HepG2 (cell line): ENCODE data around the gene LEMD2. TPM values are rescaled to one million over a fixed set of nuclear protein-coding genes. Genes with fewer than 3 reads are reported as not detected.

Experiments
- ATAC-seq: fragments of 200-7000 bp; cut with Tn5 transposase; 3 replicates; pipeline ENCODE4 v1.9.1; 2020; ENCODE audit warnings: mild to moderate bottlenecking, moderate library complexity
- BruUV-seq: library from RNA; stranded (reverse); fragments of 400-500 nt; replicated peaks from 2 replicates; lab custom pipeline; 2021; lab: Mats Ljungman, UMichigan
- CTCF ChIA-PET: fragments of 300-600 bp; formaldehyde crosslinking; extraction: SDS; loops from one replicate; lab custom pipeline; 2021; ENCODE audit warnings: low total read pairs, inconsistent platforms, low intra/inter-chr PET ratio; lab: Yijun Ruan, JAX
- POLR2A ChIA-PET: fragments of 350-600 bp; sonication (Branson Sonifier 250); formaldehyde crosslinking; loops from one replicate; lab custom pipeline; 2020; ENCODE audit warnings: antibody characterized with exemption, inconsistent platforms; lab: Yijun Ruan, JAX
- DNase-seq: peaks from one replicate; pipeline ENCODE4 v3.0.0-alpha.2; 2015; ENCODE audit warnings: low spot score
- FAIRE-seq: peaks from 3 replicates; lab custom pipeline; 2011; peaks lifted over from hg19 to GRCh38; lab: Jason Lieb, UNC
- H2AFZ ChIP-seq: one replicate; pipeline ENCODE4 v1.6.1; 2011; ENCODE audit warnings: low read length, inconsistent platforms
- H3K27ac ChIP-seq: fragments of 300-600 bp; 3 replicates; pipeline ENCODE4 v1.8.0; 2011; ENCODE audit warnings: mixed run types, mild to moderate bottlenecking, mixed read lengths, low read length, inconsistent platforms; ENCODE audit not compliant: insufficient read depth; ENCODE audit errors: extremely low read length
- H3K27me3 ChIP-seq, 2 experiments: fragments of 200-600 bp in 1 of 2; 2 replicates in 1 of 2; 3 replicates in 1 of 2; pipeline versions ENCODE4 v1.6.0 to v1.8.0; 2011; ENCODE audit warnings: low read length in 2 of 2, mild to moderate bottlenecking in 2 of 2, moderate library complexity in 2 of 2, inconsistent platforms in 1 of 2; ENCODE audit not compliant: insufficient read depth in 2 of 2, control insufficient read depth in 1 of 2
- H3K36me3 ChIP-seq, 2 experiments: fragments of 200-600 bp in 1 of 2; replicated peaks in 1 of 2; 2 replicates in 1 of 2; 3 replicates in 1 of 2; pipeline versions ENCODE4 v1.5.1 to v1.8.0; 2011; ENCODE audit warnings: low read length in 2 of 2, inconsistent platforms in 1 of 2; ENCODE audit not compliant: insufficient read depth in 2 of 2, control insufficient read depth in 1 of 2
- H3K4me1 ChIP-seq: 2 replicates; pipeline ENCODE4 v1.5.1; 2012; ENCODE audit warnings: low read length, inconsistent platforms; ENCODE audit not compliant: insufficient read depth
- H3K4me2 ChIP-seq: 2 replicates; pipeline ENCODE4 v1.6.0; 2011; ENCODE audit warnings: low read depth, low read length, inconsistent platforms
- H3K4me3 ChIP-seq, 3 experiments: fragments of 200-600 bp in 1 of 3; sonication (generic), shearing (Covaris generic) in 1 of 3; replicated peaks in 1 of 3; 2 replicates each; pipeline ENCODE4 v1.5.1; 2011 to 2016; ENCODE audit warnings: low read length in 3 of 3, inconsistent platforms in 2 of 3, low read depth in 2 of 3, mild to moderate bottlenecking in 2 of 3, control low read depth in 1 of 3, mixed read lengths in 1 of 3; ENCODE audit not compliant: insufficient read depth in 1 of 3
- H3K79me2 ChIP-seq: one replicate; pipeline ENCODE4 v1.6.1; 2011; ENCODE audit warnings: low read length, inconsistent platforms; ENCODE audit not compliant: insufficient read depth
- H3K9ac ChIP-seq: 2 replicates; pipeline ENCODE4 v1.6.0; 2011; ENCODE audit warnings: mild to moderate bottlenecking, low read depth, low read length, inconsistent platforms; ENCODE audit not compliant: insufficient read depth
- H3K9me3 ChIP-seq: 2 replicates; pipeline ENCODE4 v1.5.1; 2012; ENCODE audit warnings: mild to moderate bottlenecking, low read length
- H4K20me1 ChIP-seq: 2 replicates; pipeline ENCODE4 v1.6.0; 2011; ENCODE audit warnings: inconsistent platforms, mild to moderate bottlenecking, low read length, moderate library complexity; ENCODE audit not compliant: insufficient read depth
- ELF3 ChIP-seq: IDR thresholded peaks from 2 replicates; pipeline ENCODE4 v1.6.1; 2016; ENCODE audit warnings: missing genetic modification reagents, missing compliant biosample characterization
- NFYB ChIP-seq: sonication (generic); formaldehyde crosslinking; IDR thresholded peaks from 2 replicates; pipeline ENCODE4 v1.4.0; 2020; ENCODE audit warnings: missing genetic modification reagents
- NFYC ChIP-seq: IDR thresholded peaks from 2 replicates; pipeline ENCODE4 v1.6.1; 2016; ENCODE audit warnings: missing genetic modification reagents, missing compliant biosample characterization
- USF2 ChIP-seq, 2 experiments: sonication (generic) in 1 of 2; formaldehyde crosslinking in 1 of 2; IDR thresholded peaks; 2 replicates each; pipeline versions ENCODE4 v1.5.1 to v1.6.1; 2011 to 2020; ENCODE audit warnings: borderline replicate concordance in 1 of 2, low read depth in 1 of 2, low read length in 1 of 2, mild to moderate bottlenecking in 1 of 2, missing genetic modification reagents in 1 of 2, moderate library complexity in 1 of 2
- ZNF18 ChIP-seq: sonication (generic); formaldehyde crosslinking; IDR thresholded peaks from 2 replicates; pipeline ENCODE4 v1.8.0; 2022; ENCODE audit warnings: mild to moderate bottlenecking, missing genetic modification reagents; ENCODE audit not compliant: insufficient replicate concordance
- ZNF510 ChIP-seq: sonication (generic); formaldehyde crosslinking; IDR thresholded peaks from 2 replicates; pipeline ENCODE4 v1.4.0; 2020; ENCODE audit warnings: low read depth, mild to moderate bottlenecking, missing genetic modification reagents
- WGBS: methylation state at CpG from one replicate; pipeline ENCODE4 v1.1.6; 2017; ENCODE audit warnings: low lambda C conversion rate; 5-methylcytosine and 5-hydroxymethylcytosine counted together
- in situ Hi-C: cut with HindIII; loops from 2 replicates; pipeline ENCODE4 v1.10.0; 2017; ENCODE audit warnings: low pct_unique_long_range_greater_than_20kb; ENCODE audit not compliant: extremely low pct_ligation_motif_present
- intact Hi-C: fragments of 100-400 bp; cut with micrococcal nuclease; formaldehyde crosslinking; loops from one replicate; pipeline ENCODE4 v1.10.0; 2022; ENCODE audit not compliant: unreplicated experiment
- polyA plus RNA-seq, 8 experiments: library from polyadenylated mRNA; depleted of rRNA in 3 of 8; stranded (reverse) in 7 of 8; unstranded in 1 of 8; fragments of >200 nt; fragmentation: Illumina TruSeq in 4 of 8; extraction: Trizol in 4 of 8; gene quantifications; 2 replicates each; pipeline versions ENCODE4 v1.2.1 to v1.2.3, GENCODE V29; 2011 to 2016; ENCODE audit warnings: low read depth in 4 of 8, missing spikeins in 1 of 8, mixed read lengths in 1 of 8; ENCODE audit not compliant: insufficient read depth in 1 of 8
- total RNA-seq, 5 experiments: library from RNA; depleted of rRNA; stranded (reverse); fragments of >200 nt; fragmentation: Illumina TruSeq; extraction: Trizol; gene quantifications; 2 replicates each; pipeline ENCODE4 v1.2.3, GENCODE V29; 2016; ENCODE audit warnings: low read depth in 1 of 5

The LEMD2 gene
- total and polyA plus RNA-seq, 2 of the 13 experiments (the other 11 are each of a cell fraction or from before 2014, with no cell fraction given): 45.2 to 62.9 TPM

- TF ChIP-seq ZNF18 (CRISPR knock-in tag): no peak
- TF ChIP-seq ZNF510: no peak
- TF ChIP-seq, all 625 proteins: peak for 0
Measured at GRCh38 chr6:33836806-33837469, 48.0 kb upstream of the LEMD2 start (continued).

- intact Hi-C loops (no loop called here), in situ Hi-C loops (no loop called here)
- TF ChIP-seq NFYC (CRISPR knock-in tag) (peak; percentile 61), ELF3 (CRISPR knock-in tag) (no peak), NFYB (peak; percentile 36; the same call in 1 of the 2 replicates), USF2 (IDR thresholded peaks at IDR 0.05; ENCODE audit: low read depth, low read length) (peak; percentile 30; the same call in 1 of the 2 replicates), USF2 (CRISPR knock-in tag; IDR thresholded peaks at IDR 0.05; ENCODE audit: borderline replicate concordance) (no peak; the same call in 1 of the 2 replicates)
- peaks cover 6% of the 10 kb centered on the region; the same call in 1 of the 2 replicates for H3K9me3 ChIP-seq
- no peak overlapping the region for H2AFZ ChIP-seq
- no peak overlapping the region for H3K27ac ChIP-seq
- ATAC-seq: no peak
- WGBS: 65% methylated on average over 16 of the region's 22 CpGs
- H3K36me3 ChIP-seq: no peaks in the 10 kb centered on the region
- H3K79me2 ChIP-seq: no peaks in the 10 kb centered on the region
- no peaks in the 10 kb centered on the region for H4K20me1 ChIP-seq
- no peak overlapping the region for H3K4me2 ChIP-seq
- ChIA-PET CTCF (no interaction called here), POLR2A (no interaction called here)
- no peak overlapping the region for H3K9ac ChIP-seq
- FAIRE-seq: no peak
- H3K27me3 ChIP-seq: peaks cover 2 to 28% of the 10 kb centered on the region in 2 experiments; a peak in 3 of 5 replicates
- DNase-seq: no peak
- peaks cover 22% of the 10 kb centered on the region for H3K4me1 ChIP-seq
- no TSS peak for BruUV-seq
- H3K4me3 ChIP-seq: no peak overlapping the region
Measured at GRCh38 chr6:33834401-33835392, 45.8 kb upstream of the LEMD2 start.
